HG03095 (cell line): ENCODE measurements around the gene NDUFA7.
"Not testable (repeated sequence)": the region's sequence is repeated elsewhere in the genome, so short reads cannot be mapped to it uniquely, and the experiment has no call there.

ENCODE experiments used
- ATAC-seq: cut with Tn5 transposase; IDR thresholded peaks from one replicate; pipeline ENCODE4 v1.9.1; 2021; ENCODE audit warnings: moderate library complexity; ENCODE audit not compliant: unreplicated experiment

Gene NDUFA7

DNA sequence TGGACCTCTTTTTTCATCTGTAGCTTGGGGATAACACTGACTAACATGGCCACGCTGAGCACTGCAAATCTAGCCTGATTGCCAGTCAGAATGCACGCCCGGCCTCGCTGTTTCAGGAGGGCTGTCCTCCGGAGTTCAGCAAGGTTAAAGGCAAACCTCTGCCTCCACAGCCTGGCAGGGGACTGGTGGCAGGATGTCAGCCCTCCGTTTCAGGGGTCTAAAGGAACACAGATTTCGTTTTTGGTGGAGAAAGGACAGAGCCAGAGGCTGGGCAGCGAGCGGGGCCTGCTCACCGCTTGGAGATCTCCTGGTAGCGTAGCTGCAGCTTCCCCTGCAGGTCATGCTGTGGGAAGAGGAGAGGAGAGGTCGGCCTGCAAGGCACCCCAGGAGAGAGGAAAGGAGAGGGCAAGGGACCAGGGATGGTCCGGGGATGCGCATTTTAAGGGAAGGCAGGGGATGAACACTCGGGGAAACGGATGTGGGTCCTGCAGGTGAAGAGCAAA lies 560 bp downstream of the NDUFA7 start:
- ATAC-seq = peak; percentile 2

GRCh38 chr19:8319807-8320520 lies 1.2 kb downstream of the NDUFA7 start:
- ATAC-seq = no peak

GRCh38 chr19:8318835-8319234 lies 2.3 kb downstream of the NDUFA7 start:
- not testable (repeated sequence) for ATAC-seq

GRCh38 chr19:8316351-8317125 lies 4.6 kb downstream of the NDUFA7 start:
- no peak for ATAC-seq

GRCh38 chr19:8314981-8315640 lies 6.1 kb downstream of the NDUFA7 start:
- not testable (repeated sequence) for ATAC-seq

- ATAC-seq = no peak
These were observed 9.5 kb downstream of the NDUFA7 start for GRCh38 chr19:8311461-8312260.

DNA sequence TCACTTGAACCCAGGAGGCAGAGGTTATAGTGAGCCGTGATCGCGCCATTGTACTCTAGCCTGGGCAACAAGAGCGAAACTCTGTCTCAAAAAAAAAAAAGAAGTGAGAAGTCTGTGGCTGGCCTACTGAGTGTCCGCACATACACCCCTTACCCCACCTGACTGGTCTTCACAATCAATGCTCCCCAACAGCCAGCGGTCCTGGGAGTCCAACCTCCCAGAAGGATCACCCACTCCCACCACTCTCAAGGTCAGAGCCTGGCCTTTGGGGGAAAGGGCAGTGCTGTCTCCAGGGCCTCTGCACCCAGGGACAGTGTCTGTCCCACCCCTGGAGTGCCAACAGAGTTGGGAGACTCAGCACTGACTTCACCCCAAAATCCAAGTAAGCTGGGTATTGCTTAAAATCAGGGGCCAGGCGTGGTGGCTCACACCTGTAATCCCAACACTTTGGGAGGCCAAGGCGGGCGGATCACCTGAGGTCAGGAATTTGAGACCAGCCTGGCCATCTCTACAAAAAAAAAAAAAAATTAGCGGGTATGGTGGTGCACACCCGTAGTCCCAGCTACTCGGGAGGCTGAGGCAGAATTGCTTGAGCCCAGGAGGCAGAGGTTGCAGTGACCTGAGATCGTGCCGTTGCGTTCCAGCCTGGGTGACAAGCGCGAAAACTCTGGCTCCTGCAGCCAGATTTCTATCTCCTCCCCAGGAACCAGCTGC lies 10.7 kb downstream of the NDUFA7 start:
- no peak for ATAC-seq

GRCh38 chr19:8308891-8309291 lies 12.3 kb downstream of the NDUFA7 start:
- no peak for ATAC-seq

GRCh38 chr19:8307965-8308866 lies 13.0 kb downstream of the NDUFA7 start, which contains the start of gene CD320:
Gene CD320, minus strand, starts transcription at chr19:8308358. Its CDS starts 68 bp downstream, at chr19:8308290.
- peak; percentile 71 for ATAC-seq

GRCh38 chr19:8307400-8307964 lies 13.7 kb downstream of the NDUFA7 start:
- ATAC-seq = no peak

DNA sequence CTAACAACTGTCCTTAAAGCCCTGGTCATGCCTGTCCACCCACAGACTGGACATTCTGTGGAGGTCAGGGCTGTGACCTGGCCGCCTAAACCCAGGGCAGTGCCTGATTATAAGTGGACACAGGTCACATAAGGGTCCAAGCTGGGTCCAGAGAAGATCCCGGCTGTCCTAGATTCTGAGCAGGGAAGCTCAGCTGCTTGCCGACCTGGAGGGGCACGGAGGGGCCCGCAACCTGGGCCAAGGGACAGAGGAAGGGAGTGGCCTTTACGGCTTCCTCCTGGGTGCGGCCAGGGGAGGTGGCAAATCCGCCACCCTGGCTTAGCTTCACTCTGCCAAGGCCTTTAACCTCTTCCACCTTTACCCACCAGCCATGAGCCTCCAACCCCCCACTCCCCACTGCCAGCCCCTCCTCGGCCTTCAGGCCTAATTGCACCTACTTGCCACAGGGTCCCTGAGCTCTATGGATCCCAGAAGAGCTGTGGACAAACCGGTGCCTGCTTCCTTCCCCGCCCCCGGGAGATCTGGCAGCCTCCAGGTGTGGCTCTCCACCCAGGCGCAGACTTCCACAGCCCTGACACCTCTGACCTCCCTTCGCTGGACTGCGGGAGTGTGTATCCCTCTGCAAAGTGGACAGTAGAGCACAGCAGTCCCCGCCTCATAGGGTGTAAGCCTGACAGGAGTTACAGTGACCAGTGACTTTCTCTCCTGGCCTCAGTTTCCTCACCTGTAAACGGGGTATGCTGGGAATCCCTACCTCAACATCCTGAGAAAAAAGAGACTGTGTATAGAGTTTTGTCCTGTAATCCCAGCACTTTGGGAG lies 14.7 kb downstream of the NDUFA7 start:
- no peak for ATAC-seq

DNA sequence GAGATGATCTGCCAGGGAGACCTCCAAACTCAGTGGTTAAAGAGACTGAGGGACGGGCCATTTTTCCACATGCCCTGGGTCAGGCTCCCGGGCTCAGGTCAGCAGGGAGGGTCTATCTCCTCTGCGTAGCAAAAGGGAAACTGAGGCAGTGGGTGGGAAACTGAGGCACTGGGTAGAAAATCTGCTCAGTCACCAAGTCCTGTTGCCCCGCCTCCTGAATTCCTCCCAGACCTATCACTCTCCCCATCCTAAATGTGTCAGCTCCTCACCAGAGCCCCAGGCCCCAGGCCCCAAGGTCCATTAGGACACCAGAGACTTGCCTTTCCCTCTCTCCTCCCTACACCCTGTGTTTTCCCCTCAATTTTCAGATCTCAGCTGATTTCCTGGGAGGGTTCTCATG lies 15.4 kb downstream of the NDUFA7 start:
- ATAC-seq = no peak

DNA sequence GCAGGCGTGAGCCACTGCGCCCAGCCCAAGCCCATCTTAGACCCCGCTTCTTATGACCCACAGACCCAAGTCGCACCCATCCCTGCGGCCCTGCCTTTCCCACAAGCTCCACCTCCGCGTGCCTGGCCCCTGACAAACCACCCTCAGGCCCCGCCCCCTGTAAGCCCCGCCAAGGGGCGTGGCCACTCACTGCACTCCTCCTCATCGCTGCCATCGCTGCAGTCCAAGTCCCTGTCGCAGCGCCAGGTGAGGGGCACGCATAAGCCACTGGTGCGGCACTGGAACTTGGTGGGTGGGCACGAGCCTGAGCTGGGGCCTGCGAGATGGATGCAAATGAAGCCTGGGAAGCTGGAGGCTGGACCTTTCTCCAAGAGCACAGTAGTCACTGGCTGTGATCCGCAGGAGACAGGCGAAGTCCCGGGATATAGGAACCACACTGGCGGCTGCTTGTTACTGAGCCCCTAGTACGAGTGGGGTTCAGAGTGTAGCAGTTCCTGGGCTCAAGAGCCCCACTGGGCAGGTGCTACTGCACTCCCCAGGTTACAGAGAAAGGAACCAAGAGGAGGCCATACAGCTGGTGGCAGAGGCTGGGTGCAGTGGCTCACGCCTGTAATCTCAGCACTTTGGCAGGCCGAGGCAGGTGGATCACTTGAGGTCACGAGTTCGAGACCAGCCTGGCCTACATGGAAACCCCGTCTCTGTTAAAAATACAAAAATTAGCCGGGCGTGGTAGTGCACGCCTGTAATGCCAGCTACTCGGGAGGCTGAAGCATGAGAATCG lies 16.1 kb downstream of the NDUFA7 start:
- no peak for ATAC-seq

DNA sequence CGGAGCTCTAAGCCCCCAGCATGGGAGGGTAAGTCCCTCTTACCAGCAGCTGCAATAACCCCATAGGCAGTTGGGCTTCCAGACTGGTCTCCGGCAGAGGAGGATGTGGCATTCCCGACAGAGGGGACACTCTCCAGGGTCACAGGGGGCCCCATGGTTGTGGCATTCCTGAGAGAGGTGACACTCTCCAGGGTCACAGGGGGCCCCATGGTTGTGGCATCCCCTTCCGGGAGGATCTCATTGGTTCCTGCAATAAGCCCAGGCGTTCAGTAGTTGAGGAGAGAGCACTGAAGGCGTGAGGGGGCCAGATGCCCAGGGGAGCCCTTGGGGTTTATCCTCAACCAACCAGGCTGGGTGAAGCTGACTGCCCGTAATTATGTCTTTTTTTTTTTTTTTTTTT lies 18.4 kb downstream of the NDUFA7 start:
- no peak for ATAC-seq

DNA sequence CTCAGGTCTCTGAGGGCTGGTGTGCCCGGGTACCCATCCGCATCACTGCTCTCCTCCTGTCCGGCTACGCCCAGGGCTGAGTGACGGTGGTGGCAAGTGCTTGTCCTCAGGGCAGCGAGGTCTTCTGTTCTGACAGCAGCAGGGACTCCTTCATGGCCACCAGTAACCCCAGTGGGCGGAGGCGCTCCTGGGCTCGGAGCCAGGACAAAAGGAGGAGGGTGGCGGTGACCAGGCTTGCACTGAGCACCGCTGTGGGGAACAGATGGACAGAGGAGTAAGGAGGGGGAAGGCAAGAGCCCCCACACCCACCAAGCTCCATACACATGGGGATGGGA lies 18.9 kb downstream of the NDUFA7 start:
- ATAC-seq = no peak

- ATAC-seq = not testable (repeated sequence)
These were observed 29.8 kb downstream of the NDUFA7 start for GRCh38 chr19:8291337-8291736.

DNA sequence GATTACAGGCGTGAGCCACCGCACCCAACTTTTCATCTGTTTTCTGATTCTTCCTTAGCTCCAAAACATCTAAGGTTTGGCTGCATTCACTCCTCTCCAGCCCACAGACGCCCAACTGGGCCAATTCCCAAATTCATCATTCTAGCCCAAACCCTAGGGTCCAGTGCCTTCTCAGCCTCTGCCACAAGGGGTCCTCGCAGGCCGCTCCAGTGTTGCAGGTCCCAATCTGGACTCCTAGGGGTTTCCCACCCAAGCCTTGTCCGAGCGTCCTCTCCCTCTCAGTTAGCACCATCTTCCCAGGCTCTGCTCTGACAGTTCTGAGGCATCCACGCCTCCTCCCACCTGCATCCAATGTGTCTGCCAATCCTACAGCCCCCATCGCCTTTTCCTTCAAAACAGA lies 44.7 kb downstream of the NDUFA7 start:
- ATAC-seq = not testable (repeated sequence)
